WTC11 (cell line): ENCODE measurements around the gene ILF2.

Experiments used
- CREB1 ChIP-seq: sonication (generic); formaldehyde crosslinking; IDR thresholded peaks from 2 replicates; pipeline ENCODE4 v1.8.0; 2023; ENCODE audit warnings: mild to moderate bottlenecking, missing genetic modification reagents
- FOXJ3 ChIP-seq: sonication (generic); formaldehyde crosslinking; IDR thresholded peaks from 2 replicates; pipeline ENCODE4 v1.9.0; 2021; ENCODE audit warnings: missing genetic modification reagents, mild to moderate bottlenecking, borderline replicate concordance
- JUN ChIP-seq: sonication (generic); formaldehyde crosslinking; IDR thresholded peaks from 2 replicates; pipeline ENCODE4 v1.8.0; 2023; ENCODE audit warnings: mild to moderate bottlenecking, missing genetic modification reagents
- MXD4 ChIP-seq: fragments of 250-450 bp; sonication (Bioruptor Pico); IDR thresholded peaks from 2 replicates; pipeline ENCODE4 v1.8.0; 2021; ENCODE audit warnings: mild to moderate bottlenecking, moderate library complexity, borderline replicate concordance
- PREB ChIP-seq: sonication (generic); formaldehyde crosslinking; IDR thresholded peaks from 2 replicates; pipeline ENCODE4 v1.8.1; 2022; ENCODE audit warnings: mild to moderate bottlenecking, missing genetic modification reagents, moderate library complexity, borderline replicate concordance
- SP1 ChIP-seq: sonication (generic); formaldehyde crosslinking; conservative IDR thresholded peaks from 2 replicates; pipeline ENCODE4 v1.8.1; 2022; ENCODE audit warnings: missing genetic modification reagents
- USF1 ChIP-seq: sonication (generic); formaldehyde crosslinking; IDR thresholded peaks from 2 replicates; pipeline ENCODE4 v1.8.0; 2022; ENCODE audit warnings: mild to moderate bottlenecking, missing genetic modification reagents
- ZNF263 ChIP-seq: sonication (generic); formaldehyde crosslinking; IDR thresholded peaks from 2 replicates; pipeline ENCODE4 v1.8.1; 2022; ENCODE audit warnings: low read depth, mild to moderate bottlenecking, moderate library complexity, missing genetic modification reagents
- TF ChIP-seq, protein P1 (sequence below): sonication (generic); formaldehyde crosslinking; IDR thresholded peaks from 2 replicates; pipeline ENCODE4 v1.8.0; 2023; ENCODE audit warnings: missing genetic modification reagents, mild to moderate bottlenecking, borderline replicate concordance
- TF ChIP-seq, protein P2 (sequence below): sonication (generic); formaldehyde crosslinking; IDR thresholded peaks from 2 replicates; pipeline ENCODE4 v1.8.0; 2022; ENCODE audit warnings: mild to moderate bottlenecking, missing genetic modification reagents
- TF ChIP-seq, protein P3 (sequence below): sonication (generic); formaldehyde crosslinking; IDR thresholded peaks from 2 replicates; pipeline ENCODE4 v1.8.1; 2023; ENCODE audit warnings: mild to moderate bottlenecking, missing genetic modification reagents, borderline replicate concordance
- TF ChIP-seq, protein P4 (sequence below): fragments of 200-600 bp; IDR thresholded peaks from 2 replicates; pipeline ENCODE4 v1.8.0; 2022; ENCODE audit warnings: antibody characterized with exemption

GRCh38 chr1:153717330-153717729 lies 46.5 kb upstream of the ILF2 start:
- TF ChIP-seq, protein P1, sequence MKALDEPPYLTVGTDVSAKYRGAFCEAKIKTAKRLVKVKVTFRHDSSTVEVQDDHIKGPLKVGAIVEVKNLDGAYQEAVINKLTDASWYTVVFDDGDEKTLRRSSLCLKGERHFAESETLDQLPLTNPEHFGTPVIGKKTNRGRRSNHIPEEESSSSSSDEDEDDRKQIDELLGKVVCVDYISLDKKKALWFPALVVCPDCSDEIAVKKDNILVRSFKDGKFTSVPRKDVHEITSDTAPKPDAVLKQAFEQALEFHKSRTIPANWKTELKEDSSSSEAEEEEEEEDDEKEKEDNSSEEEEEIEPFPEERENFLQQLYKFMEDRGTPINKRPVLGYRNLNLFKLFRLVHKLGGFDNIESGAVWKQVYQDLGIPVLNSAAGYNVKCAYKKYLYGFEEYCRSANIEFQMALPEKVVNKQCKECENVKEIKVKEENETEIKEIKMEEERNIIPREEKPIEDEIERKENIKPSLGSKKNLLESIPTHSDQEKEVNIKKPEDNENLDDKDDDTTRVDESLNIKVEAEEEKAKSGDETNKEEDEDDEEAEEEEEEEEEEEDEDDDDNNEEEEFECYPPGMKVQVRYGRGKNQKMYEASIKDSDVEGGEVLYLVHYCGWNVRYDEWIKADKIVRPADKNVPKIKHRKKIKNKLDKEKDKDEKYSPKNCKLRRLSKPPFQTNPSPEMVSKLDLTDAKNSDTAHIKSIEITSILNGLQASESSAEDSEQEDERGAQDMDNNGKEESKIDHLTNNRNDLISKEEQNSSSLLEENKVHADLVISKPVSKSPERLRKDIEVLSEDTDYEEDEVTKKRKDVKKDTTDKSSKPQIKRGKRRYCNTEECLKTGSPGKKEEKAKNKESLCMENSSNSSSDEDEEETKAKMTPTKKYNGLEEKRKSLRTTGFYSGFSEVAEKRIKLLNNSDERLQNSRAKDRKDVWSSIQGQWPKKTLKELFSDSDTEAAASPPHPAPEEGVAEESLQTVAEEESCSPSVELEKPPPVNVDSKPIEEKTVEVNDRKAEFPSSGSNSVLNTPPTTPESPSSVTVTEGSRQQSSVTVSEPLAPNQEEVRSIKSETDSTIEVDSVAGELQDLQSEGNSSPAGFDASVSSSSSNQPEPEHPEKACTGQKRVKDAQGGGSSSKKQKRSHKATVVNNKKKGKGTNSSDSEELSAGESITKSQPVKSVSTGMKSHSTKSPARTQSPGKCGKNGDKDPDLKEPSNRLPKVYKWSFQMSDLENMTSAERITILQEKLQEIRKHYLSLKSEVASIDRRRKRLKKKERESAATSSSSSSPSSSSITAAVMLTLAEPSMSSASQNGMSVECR (CRISPR knock-in tag) = no peak
- TF ChIP-seq SP1 = no peak
- TF ChIP-seq JUN = no peak
- TF ChIP-seq, protein P2, sequence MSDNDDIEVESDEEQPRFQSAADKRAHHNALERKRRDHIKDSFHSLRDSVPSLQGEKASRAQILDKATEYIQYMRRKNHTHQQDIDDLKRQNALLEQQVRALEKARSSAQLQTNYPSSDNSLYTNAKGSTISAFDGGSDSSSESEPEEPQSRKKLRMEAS (CRISPR knock-in tag) = no peak
- no peak for TF ChIP-seq MXD4 (CRISPR knock-in tag)
- no peak for TF ChIP-seq USF1 (CRISPR knock-in tag)
- no peak for TF ChIP-seq FOXJ3
- TF ChIP-seq, protein P3, sequence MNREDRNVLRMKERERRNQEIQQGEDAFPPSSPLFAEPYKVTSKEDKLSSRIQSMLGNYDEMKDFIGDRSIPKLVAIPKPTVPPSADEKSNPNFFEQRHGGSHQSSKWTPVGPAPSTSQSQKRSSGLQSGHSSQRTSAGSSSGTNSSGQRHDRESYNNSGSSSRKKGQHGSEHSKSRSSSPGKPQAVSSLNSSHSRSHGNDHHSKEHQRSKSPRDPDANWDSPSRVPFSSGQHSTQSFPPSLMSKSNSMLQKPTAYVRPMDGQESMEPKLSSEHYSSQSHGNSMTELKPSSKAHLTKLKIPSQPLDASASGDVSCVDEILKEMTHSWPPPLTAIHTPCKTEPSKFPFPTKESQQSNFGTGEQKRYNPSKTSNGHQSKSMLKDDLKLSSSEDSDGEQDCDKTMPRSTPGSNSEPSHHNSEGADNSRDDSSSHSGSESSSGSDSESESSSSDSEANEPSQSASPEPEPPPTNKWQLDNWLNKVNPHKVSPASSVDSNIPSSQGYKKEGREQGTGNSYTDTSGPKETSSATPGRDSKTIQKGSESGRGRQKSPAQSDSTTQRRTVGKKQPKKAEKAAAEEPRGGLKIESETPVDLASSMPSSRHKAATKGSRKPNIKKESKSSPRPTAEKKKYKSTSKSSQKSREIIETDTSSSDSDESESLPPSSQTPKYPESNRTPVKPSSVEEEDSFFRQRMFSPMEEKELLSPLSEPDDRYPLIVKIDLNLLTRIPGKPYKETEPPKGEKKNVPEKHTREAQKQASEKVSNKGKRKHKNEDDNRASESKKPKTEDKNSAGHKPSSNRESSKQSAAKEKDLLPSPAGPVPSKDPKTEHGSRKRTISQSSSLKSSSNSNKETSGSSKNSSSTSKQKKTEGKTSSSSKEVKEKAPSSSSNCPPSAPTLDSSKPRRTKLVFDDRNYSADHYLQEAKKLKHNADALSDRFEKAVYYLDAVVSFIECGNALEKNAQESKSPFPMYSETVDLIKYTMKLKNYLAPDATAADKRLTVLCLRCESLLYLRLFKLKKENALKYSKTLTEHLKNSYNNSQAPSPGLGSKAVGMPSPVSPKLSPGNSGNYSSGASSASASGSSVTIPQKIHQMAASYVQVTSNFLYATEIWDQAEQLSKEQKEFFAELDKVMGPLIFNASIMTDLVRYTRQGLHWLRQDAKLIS = no peak
- TF ChIP-seq, protein P4, sequence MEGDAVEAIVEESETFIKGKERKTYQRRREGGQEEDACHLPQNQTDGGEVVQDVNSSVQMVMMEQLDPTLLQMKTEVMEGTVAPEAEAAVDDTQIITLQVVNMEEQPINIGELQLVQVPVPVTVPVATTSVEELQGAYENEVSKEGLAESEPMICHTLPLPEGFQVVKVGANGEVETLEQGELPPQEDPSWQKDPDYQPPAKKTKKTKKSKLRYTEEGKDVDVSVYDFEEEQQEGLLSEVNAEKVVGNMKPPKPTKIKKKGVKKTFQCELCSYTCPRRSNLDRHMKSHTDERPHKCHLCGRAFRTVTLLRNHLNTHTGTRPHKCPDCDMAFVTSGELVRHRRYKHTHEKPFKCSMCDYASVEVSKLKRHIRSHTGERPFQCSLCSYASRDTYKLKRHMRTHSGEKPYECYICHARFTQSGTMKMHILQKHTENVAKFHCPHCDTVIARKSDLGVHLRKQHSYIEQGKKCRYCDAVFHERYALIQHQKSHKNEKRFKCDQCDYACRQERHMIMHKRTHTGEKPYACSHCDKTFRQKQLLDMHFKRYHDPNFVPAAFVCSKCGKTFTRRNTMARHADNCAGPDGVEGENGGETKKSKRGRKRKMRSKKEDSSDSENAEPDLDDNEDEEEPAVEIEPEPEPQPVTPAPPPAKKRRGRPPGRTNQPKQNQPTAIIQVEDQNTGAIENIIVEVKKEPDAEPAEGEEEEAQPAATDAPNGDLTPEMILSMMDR = no peak
- no peak for TF ChIP-seq CREB1
- no peak for TF ChIP-seq PREB
- TF ChIP-seq ZNF263 (CRISPR knock-in tag) = no peak
